Central memory CD4-positive, alpha-beta T cell (primary cell): Measurements from ENCODE around the gene PPIL1.
A peak's percentile ranks its signal among the peaks of the same experiment; 100 is the strongest.
"Not testable (repeated sequence)": the region's sequence is repeated elsewhere in the genome, so short reads cannot be mapped to it uniquely, and the experiment has no call there.

Experiments
- DNase-seq: peaks from one replicate; pipeline ENCODE4 v3.0.0; 2022
- total RNA-seq, 3 experiments: gene quantifications; one replicate each; lab custom pipeline; 2026; lab: John Stamatoyannopoulos, UW

PPIL1 gene
- 5.0 to 94.0 (median 22.2) reads per million in 3 experiments for total RNA-seq

DNA sequence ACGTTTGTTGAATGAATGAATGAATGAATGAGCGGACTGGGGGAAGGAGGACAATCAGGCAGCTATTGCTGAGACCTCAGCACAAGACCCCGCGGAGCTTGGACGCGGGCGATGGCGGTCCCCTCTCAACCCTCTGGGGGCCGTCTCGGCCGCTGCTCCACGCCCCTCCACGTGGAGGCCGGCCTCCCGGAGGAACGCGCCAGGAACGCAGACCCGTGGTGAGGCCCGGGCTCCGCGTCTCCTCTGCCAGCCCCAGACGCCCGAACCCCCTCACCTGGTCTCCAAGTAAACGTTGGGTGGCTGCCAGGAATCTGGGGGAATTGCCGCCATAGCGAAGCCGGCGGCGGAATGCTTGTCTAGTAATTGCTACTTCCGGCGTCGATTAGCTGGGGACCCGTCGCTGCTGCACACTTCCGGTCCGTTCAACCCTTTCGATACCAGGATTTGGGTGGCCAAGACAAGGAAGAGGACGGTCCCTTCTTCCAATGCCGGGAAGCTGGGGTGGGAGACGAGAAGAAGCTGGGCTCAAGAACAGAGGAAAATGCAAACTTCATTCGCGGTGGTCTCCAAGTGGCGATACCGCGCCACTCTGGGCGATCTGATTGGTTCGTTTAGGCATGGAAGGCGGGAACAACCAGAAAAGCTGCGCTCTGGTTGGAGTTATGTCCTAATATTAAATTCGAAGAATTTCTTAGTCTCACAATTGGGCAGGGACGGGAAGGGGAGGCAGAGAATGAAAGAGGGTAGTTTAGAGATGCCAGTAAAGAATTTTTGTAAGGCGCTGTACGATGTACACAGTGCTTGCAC, at the start of gene PPIL1:
Gene PPIL1 (minus strand): TSS at position 361 of the 807 bp plus-strand sequence. CDS start 31 bp downstream, at position 330.
- peak; percentile 87 for DNase-seq

DNA sequence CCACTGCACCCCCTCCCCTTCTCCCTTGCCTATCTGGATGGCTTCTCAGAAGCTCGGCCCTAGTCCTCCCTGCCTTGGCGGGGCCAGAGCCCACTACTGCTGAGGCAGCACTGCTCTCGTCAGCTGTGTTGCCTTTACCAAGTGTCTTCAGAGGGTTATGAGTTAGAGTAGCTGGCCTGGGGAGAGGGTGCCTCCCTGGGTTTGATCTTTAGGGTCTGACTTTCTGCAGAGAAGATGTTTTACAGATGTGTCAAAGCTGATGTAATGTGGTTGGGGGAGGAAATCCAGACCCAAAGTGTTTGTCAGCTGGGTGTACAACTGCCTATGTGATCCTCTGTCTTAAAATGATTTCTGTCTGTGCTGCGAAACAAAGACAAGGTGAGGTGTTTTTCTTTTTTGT, 49.5 kb upstream of the PPIL1 start:
- DNase-seq: no peak

DNA sequence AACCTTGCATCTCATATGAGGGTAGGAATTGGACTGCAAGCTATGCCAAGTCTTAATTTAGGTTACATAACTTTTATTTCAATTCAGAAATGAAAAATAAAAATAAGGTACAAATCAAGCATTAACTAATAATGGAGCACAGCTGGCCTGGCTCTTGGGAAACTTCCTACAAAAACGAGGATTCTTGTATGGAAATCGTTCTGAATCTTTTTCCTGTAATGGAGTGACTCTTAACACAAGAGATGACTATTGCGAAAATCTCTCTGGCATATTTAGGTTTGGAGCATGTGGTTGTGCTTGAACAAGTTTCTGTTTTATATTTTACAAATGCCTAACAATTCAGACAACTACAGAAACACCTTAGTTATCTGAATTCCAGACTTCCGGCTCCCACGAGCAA, 45.9 kb upstream of the PPIL1 start:
- DNase-seq: no peak

DNA sequence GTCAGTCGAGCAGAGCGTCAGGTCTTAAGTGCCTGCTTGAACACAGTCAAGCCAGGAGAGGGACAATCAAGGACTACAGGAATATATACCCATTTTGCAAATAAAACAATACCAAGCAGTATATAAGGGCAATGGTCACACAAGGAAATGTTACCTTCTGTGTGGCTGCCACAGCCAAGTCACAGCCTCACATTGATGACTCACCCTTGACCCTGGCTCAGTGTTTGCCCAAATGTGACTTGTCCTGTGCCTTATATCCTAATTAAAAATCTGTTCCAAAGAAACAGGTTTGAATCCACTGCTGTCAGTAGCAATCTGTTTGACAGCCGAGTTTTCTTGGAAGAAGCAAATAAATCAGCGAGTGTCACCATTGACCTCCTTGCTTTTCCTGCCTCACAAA, 45.4 kb upstream of the PPIL1 start:
- no peak for DNase-seq

DNA sequence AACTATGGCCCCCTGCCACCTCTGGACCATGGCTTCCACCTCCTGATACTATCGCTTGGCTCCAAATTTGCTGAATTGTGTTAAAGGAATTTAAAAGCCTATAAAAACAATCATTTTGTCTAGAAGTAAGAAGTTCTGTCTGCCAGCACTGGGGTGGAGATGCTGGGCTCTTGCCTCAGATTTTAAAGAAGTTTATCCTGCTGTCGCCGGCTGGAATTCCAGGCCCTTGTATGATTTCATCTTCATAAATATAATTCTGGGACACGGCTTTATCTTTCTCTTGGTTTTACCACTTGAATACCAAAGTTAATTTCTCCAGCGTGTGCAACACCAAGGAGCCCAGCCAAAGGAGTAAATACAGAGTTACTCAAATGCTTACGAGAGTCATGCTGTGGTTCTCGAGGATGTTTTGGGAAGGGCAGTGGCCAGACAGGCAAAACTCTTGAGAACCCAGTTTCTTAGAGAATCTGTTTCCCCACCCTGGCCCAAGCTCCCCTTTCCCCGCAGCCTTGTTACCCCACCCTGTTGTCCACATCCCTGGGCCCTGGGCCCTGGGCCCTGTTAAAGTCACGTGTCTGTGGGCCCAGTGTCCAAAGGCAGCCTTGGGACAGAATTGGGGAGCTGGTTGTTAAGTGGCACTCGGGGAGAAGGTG, 43.1 kb upstream of the PPIL1 start:
- DNase-seq: no peak

DNA sequence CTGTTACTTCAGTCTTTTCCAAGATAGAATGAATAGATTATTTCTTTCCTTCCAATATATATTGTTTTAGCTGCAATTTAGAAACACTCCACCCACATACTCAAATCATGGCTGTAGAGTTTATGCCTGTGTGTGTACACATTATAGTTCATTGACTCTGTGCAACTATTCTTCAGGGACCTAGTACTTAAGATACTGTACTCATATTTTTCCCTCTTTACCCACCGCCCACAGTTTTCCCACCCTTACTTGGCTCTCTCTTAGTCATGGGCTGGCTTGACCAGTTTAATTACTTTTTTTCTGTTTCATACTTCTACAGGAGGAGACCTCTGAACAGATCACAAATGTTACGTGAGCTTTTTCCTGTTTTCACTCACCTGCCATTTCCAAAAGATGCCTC, 41.5 kb upstream of the PPIL1 start:
- no peak for DNase-seq

DNA sequence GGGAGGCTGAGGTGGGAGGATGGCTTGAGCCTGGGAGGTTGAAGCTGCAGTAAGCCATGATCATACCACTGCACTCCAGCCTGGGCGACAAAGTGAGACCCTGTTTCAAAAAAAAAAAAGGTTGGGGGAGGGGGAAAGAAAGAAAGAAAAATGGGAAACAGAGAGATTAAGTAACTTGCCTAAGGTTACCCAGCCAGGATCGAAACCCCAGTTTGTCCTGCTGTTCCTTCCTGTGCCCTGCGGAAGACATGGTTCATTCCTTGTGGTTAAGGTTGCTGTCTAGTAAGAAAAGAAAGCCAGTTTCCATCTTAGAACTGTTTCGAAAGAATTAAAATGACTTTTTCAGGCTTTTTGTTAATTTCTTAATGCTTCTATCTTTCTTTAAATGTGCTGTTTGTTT, 41.0 kb upstream of the PPIL1 start:
- DNase-seq: no peak

DNA sequence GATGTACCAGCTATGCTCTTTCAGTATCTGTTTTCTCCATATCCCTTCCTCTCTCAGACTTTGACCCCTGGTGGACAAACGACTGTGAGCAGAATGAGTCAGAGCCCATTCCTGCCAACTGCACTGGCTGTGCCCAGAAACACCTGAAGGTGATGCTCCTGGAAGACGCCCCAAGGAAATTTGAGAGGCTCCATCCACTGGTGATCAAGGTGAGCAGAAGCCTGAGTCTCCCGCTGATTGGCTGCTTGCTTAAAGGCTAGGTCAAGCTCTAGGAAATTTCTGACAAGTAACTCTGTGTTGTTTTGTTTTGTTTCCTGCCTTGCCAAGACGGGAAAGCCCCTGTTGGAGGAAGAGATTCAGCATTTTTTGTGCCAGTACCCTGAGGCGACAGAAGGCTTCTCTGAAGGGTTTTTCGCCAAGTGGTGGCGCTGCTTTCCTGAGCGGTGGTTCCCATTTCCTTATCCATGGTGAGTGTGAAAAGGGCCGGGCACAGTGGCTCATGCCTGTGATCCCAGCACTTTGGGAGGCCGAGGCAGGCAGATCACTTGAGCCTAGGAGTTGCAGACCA, 39.7 kb upstream of the PPIL1 start:
- peak; percentile 47 for DNase-seq

DNA sequence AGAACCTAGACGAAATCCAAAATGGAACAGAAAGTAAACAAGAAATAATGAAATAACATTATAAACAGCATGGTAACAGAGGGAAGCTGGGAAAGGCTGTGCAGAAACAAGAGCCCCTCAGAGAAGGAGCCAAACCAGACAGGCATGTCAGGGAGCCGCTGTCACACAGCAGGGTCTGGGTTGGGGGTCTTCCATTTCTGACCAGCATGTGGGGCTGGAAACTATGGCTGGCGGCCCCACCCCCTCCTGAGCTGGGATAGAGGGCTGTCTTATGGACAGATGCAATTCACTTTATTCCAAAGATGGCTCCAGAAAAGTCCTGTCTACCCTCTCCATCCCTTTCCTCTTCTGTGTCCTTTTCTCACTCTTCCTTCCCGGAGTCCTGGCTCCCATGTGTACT, 38.5 kb upstream of the PPIL1 start:
- DNase-seq: no peak

DNA sequence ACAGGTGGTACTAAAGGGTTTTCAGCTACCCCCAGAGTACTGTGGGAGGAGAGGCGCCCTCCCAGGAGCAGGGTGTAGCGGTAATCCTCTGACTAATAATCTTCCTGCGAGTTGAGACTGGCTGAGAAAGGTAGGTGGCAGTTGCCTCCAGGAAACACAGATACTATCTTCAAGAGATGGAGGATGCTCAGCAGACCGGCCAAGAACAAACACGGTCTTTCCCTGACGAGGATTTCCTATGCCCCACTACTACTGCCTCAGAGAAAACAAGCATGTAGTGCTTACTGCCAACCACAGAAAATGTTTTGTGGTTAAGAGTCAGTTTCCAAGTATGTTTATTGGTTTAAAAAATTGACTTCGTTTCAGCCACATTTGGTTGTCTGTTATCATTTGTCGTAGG, 38.0 kb upstream of the PPIL1 start:
- DNase-seq: peak; percentile 85

DNA sequence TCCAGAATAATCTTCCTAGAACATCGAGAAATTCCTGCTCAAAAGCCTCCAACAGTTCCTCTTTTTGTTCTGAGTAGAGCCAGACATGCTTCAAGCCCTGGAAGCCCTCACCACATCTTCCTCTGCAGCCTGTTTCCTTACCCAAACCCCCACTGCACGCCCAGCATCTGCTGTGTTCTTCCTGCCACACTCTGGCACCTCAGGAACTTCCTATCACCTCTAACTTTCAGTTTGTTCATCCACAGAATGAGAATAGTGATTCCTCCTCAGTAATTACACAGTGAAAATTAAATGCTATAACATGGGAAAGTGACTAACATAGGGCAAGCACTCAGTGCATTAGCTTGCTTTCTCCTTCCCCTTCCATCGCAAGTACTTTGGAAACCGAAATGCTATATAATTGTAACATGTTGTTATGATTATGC, 37.4 kb upstream of the PPIL1 start:
- peak; percentile 30 for DNase-seq

DNA sequence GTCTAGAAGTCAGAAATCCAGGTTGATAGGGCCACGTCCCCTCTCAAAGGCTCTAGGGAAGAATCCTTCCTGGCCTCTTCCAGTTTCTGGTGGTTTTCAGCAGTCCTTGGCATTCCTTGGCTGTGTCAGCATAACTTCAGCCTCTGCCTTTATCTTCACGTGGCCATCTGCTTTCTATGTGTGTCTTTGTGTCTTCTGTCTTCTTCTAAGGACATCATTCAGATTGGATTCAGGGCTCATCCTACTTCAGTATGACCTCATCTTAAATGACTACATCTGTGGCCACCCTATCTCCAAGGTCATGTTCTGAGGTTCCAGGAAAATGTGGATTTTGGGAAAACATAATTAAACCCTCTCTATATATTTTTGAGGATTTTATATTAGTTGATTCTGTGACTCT, 34.1 kb upstream of the PPIL1 start:
- no peak for DNase-seq

DNA sequence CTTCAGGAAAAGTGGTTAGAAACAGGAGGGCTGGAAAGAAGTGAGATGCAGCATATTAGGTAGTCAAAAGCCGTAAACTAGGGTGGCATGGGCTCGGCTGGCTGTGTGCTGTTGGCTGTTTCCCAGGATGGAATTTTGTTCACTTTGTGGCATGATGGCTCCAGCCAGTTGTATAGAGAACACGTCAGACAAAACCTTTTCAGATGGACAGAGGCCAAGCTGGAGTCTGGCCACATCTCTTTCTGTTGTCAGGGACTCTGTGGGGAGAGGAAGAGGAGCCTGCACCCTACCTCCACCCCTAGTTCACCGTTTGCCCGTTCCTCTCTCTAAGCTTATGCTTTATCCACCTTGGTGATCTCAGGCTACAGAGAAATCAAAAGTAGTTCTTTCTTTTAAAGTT, 33.2 kb upstream of the PPIL1 start:
- DNase-seq: no peak

DNA sequence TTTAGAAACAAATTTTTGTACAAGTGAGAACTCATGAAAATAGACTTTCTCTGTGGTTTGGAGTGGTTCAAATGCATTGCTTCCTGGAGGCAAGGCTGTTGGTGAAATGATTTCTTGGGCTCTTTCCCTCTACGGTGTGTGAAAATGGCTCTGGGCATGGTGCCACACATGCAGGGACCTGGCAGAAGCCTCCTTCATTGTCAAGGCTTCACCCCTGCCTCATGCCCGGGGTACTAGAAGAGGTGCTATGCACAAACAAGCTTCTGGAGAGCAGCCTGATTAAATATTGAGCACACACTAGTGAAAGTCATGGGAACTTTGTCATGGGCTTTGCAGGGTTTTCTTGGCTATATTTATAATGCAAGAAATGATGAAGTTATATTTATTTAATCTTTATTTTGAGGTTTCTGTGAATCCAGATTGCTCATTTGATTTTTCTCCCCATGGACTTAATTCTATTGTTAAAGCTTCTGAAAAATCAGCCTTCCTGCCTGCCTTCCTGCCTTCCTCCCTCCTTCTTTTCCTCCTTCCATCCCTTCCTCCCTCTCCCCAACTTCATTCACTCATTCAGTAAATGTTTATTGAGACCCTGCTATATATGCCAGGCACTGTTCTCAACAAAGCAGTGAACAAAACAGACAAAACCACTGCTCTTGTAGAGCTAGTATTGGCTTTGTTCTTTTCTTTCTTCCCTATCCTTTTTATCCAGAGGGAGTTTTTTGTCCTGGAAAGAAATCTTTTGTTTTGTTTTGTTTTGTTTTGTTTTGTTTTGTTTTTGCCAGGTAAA, 32.1 kb upstream of the PPIL1 start:
- DNase-seq: no peak

DNA sequence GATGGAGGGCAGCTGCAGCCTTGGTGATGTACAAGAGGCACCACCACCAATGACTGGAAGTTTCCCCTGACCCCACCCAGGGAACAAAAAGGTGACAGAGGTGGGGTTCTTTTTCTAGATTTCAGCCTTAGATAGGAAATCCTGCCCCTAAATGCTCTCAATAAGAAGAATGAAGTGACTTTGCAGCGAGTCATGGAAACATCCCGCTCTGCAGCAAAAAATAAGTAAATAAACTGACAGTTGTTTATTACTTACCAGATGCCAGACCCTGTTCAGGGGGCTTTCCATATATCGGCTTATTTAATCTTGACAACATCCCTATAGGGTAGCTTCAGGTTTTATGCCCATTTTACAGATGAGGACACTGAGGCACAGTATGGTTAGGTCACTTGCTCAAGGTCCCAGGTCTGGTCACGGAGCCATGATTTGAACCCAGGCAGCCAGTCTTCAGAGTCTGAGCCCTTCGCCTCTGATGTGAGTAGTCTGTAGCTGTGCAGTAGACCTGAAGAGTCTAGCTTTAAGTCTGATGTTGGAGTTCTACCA, 30.3 kb upstream of the PPIL1 start:
- no peak for DNase-seq

DNA sequence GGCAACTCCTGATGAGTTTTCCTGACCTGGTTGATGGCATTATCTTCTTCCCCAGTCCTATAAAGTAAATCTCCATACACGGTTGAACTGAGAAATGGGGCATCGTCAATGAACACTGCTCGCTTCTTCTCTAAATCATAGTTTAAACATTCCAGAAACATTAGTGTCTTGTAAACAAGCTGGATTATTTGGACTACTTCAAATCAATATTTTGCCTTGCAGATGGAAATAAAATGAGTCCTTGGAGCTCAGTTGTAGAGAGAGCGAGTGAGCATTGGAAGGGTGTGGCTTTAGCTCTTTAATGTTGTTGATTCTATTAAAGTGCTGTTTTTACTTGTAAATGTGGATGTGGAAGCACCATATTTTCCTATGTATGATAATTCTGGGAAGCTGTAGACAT, 29.5 kb upstream of the PPIL1 start:
- DNase-seq: no peak

DNA sequence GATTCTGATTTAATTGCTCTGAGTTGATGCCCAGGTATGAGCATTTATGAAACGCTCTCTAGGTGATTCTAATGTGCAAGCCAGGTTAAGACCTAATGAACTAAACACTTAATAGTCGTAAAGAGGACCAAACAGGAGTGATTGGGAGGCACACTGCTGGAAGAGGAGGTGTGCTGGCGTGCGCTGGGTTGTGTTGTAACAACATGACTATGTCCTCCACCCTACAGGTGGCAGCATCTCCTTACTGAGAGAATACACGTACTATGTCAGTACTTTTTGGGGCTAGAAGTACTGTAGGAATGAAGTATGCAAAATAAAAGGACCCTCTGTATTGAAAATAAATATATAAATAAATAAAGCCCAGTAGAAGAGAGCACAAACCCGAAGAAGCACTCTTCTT, 23.0 kb upstream of the PPIL1 start:
- DNase-seq: peak; percentile 16

DNA sequence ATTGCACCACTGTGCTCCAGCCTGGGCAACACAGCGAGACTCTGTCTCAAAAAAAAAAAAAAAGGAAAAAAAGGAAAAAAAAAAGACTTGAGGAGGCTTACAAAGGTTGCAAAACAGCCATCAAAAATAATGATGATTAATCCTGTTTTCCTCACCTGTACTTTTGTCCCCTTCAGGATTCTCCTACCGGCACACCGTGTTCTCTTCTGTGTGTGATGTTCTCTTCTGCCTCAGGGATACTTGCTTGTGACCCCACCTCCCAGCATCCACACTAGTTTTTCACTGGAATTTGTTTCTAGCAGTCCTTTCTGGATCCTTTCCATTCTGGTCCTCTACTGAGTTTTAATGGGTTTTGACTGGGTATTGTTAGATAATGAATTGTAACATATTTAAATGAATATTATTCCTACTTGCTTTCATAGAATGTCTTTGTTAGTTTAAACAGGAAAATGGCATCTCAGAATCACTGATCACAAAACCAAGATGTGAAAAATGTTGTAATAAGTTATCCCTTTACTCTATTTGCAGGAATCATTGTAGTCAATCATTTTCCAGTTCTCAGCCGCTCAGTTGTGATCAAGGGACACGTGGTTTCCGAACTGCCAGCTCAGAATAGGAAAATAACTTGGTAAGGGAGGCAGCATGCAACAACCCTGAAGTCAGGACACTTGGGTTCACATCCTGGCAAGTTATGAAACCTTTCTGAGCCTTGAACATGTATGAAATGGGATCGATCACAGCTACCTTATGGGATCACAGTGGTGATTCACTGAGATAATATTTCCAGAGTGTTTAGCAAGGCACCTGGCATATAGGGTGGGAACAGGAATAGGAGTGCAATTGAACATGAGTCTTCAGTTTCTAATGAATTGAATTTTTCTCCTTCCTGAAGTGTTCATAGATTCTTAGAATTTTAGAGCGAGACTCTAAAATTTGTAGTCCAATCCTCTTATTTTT, 19.7 kb upstream of the PPIL1 start:
- DNase-seq: no peak

DNA sequence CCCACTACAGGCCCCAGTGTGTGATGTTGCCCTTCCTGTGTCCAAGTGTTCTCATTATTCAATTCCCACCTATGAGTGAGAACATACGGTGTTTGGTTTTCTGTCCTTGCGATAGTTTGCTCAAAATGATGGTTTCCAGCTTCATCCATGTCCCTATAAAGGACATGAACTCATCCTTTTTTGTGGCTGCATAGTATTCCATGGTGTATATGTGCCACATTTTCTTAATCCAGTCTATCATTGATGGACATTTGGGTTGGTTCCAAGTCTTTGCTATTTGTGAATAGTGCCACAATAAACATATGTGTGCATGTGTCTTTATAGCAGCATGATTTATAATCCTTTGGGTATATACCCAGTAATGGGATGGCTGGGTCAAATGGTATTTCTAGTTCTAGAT, 16.6 kb upstream of the PPIL1 start:
- not testable (repeated sequence) for DNase-seq

DNA sequence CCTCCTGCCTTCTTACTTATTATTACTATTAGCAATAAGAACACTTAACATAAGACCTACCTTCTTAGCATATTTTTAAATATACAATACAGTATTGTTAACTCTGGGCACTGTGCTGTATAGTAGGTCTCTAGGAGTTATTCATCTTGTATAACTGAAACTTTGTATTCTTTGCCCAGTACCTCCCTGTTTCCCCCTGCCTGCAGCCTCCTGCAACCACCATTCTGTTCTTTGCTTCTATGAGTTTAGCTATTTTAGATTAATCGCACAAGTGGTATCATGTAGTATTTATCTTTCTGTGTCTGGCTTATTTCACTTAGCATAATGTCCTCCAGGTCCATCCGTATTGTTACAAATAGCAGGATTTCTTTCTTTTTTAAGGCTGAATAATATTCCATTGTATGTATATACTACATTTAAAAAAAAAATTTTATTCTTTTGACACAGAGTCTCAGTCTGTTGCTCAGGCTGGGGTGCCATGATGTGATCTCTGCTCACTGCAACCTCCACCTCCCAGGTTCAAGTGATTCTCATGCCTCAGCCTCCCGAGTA, 15.6 kb upstream of the PPIL1 start:
- DNase-seq: no peak
